Stimulated activated CD4-positive, alpha-beta T cell treated with anti-CD3 and anti-CD28 coated beads, Interleukin-4, amount 100 ng/mL, for 24 hours (primary cell): Measurements from ENCODE around the gene CLCN5.
"Not testable (repeated sequence)": the region's sequence is repeated elsewhere in the genome, so short reads cannot be mapped to it uniquely, and the experiment has no call there.

Experiments used
- DNase-seq: peaks from one replicate; pipeline ENCODE4 v3.0.0-alpha.2; 2020

CLCN5 gene

GRCh38 chrX:50000937-50001542 is 78.6 kb downstream of the CLCN5 start:
- DNase-seq: no peak

GRCh38 chrX:50002067-50002714 is 79.8 kb downstream of the CLCN5 start:
- DNase-seq: no peak

- DNase-seq: no peak
These were observed 81.1 kb downstream of the CLCN5 start for GRCh38 chrX:50003467-50003866.

- DNase-seq: no peak
These were observed 81.5 kb downstream of the CLCN5 start for GRCh38 chrX:50003927-50004326.

GRCh38 chrX:50025591-50025990 is 103.2 kb downstream of the CLCN5 start:
- DNase-seq: not testable (repeated sequence)

- DNase-seq: no peak
These were observed 112.7 kb downstream of the CLCN5 start for GRCh38 chrX:50035126-50035525.

GRCh38 chrX:50036426-50036825 is 114.0 kb downstream of the CLCN5 start:
- DNase-seq: no peak

GRCh38 chrX:50045823-50046222 is 123.4 kb downstream of the CLCN5 start:
- no peak for DNase-seq

GRCh38 chrX:50049228-50049627 is 126.8 kb downstream of the CLCN5 start:
- no peak for DNase-seq

- no peak for DNase-seq
These were observed 131.8 kb downstream of the CLCN5 start for GRCh38 chrX:50054147-50054546.

GRCh38 chrX:50066318-50066937 is 144.0 kb downstream of the CLCN5 start:
- no peak for DNase-seq

GRCh38 chrX:50067435-50068284 is 145.3 kb downstream of the CLCN5 start:
- DNase-seq: no peak

GRCh38 chrX:50068285-50068563 is 145.8 kb downstream of the CLCN5 start:
- DNase-seq: no peak

- no peak for DNase-seq
These were observed 146.5 kb downstream of the CLCN5 start for GRCh38 chrX:50068893-50069292.

- DNase-seq: no peak
These were observed 149.1 kb downstream of the CLCN5 start for GRCh38 chrX:50071494-50071893.

GRCh38 chrX:50072110-50072509 is 149.7 kb downstream of the CLCN5 start:
- no peak for DNase-seq

- no peak for DNase-seq
These were observed 151.2 kb downstream of the CLCN5 start for GRCh38 chrX:50073601-50074000.

- no peak for DNase-seq
These were observed 153.4 kb downstream of the CLCN5 start for GRCh38 chrX:50075630-50076339.

GRCh38 chrX:50081282-50081889 is 159.0 kb downstream of the CLCN5 start:
- DNase-seq: no peak

- no peak for DNase-seq
These were observed 160.3 kb downstream of the CLCN5 start for GRCh38 chrX:50082741-50083140.

- no peak for DNase-seq
These were observed 166.2 kb downstream of the CLCN5 start for GRCh38 chrX:50088645-50089044.

GRCh38 chrX:50093625-50094024 is 171.2 kb downstream of the CLCN5 start:
- no peak for DNase-seq

GRCh38 chrX:50097071-50097470 is 174.7 kb downstream of the CLCN5 start:
- DNase-seq: no peak
